GM23248 (cell line): ENCODE measurements around the gene IRS1. TPM values are rescaled to one million over a fixed set of nuclear protein-coding genes. Genes with fewer than 3 reads are reported as not detected.
"Not testable (repeated sequence)": the region's sequence is repeated elsewhere in the genome, so short reads cannot be mapped to it uniquely, and the experiment has no call there.

ENCODE experiments used
- DNase-seq: peaks from one replicate; pipeline ENCODE4 v3.0.0-alpha.2; 2015
- H2AFZ ChIP-seq: fragments of 200-600 bp; sonication (generic); 2 replicates; pipeline ENCODE4 v1.6.1; 2016; ENCODE audit warnings: antibody characterized with exemption
- H3F3A ChIP-seq: fragments of 200-600 bp; sonication (generic); 2 replicates; pipeline ENCODE4 v1.6.1; 2016; ENCODE audit warnings: mild to moderate bottlenecking, antibody characterized with exemption, mixed run types; ENCODE audit not compliant: insufficient read depth
- H3K27ac ChIP-seq: fragments of 200-600 bp; sonication (generic); 2 replicates; pipeline ENCODE4 v1.5.1; 2016; ENCODE audit warnings: mild to moderate bottlenecking
- H3K27me3 ChIP-seq: fragments of 200-600 bp; sonication (generic); replicated peaks from 2 replicates; pipeline ENCODE4 v1.6.1; 2016; ENCODE audit warnings: mild to moderate bottlenecking; ENCODE audit not compliant: insufficient read depth
- H3K36me3 ChIP-seq: fragments of 200-600 bp; sonication (generic); 2 replicates; pipeline ENCODE4 v1.6.1; 2016; ENCODE audit warnings: low read depth, mild to moderate bottlenecking
- H3K4me1 ChIP-seq: fragments of 200-600 bp; sonication (generic); 2 replicates; pipeline ENCODE4 v1.6.1; 2016; ENCODE audit warnings: mild to moderate bottlenecking; ENCODE audit not compliant: insufficient read depth
- H3K4me2 ChIP-seq: fragments of 200-600 bp; sonication (generic); one replicate; pipeline ENCODE4 v1.6.1; 2016; ENCODE audit warnings: mild to moderate bottlenecking; ENCODE audit not compliant: unreplicated experiment
- H3K4me3 ChIP-seq: fragments of 200-600 bp; sonication (generic); 2 replicates; pipeline ENCODE4 v1.5.1; 2016; ENCODE audit warnings: mild to moderate bottlenecking
- H3K79me2 ChIP-seq: fragments of 200-600 bp; sonication (generic); 2 replicates; pipeline ENCODE4 v1.6.1; 2016; ENCODE audit warnings: mild to moderate bottlenecking; ENCODE audit not compliant: insufficient read depth
- H3K9ac ChIP-seq: fragments of 200-600 bp; sonication (generic); 2 replicates; pipeline ENCODE4 v1.6.1; 2016; ENCODE audit warnings: mild to moderate bottlenecking
- H3K9me2 ChIP-seq: fragments of 200-600 bp; sonication (generic); 2 replicates; pipeline ENCODE4 v1.6.1; 2016; ENCODE audit warnings: mixed run types, mild to moderate bottlenecking, moderate library complexity; ENCODE audit not compliant: insufficient read depth
- H3K9me3 ChIP-seq: fragments of 200-600 bp; sonication (generic); one replicate; pipeline ENCODE4 v1.6.1; 2017; ENCODE audit warnings: low read depth
- H4K20me1 ChIP-seq: fragments of 200-600 bp; sonication (generic); 2 replicates; pipeline ENCODE4 v1.6.0; 2016; ENCODE audit not compliant: insufficient read depth
- EZH2 ChIP-seq: fragments of 200-600 bp; sonication (generic); IDR thresholded peaks from 2 replicates; pipeline ENCODE4 v1.6.1; 2018; ENCODE audit warnings: antibody characterized with exemption, mild to moderate bottlenecking; ENCODE audit not compliant: insufficient read depth, poor library complexity, severe bottlenecking
- EZH2phosphoT487 ChIP-seq: fragments of 200-600 bp; sonication (generic); IDR thresholded peaks from 2 replicates; pipeline ENCODE4 v1.6.1; 2018; ENCODE audit warnings: antibody characterized with exemption, moderate library complexity, mild to moderate bottlenecking, low read depth; ENCODE audit not compliant: insufficient read depth
- WGBS, 2 experiments: methylation state at CpG; one replicate each; pipeline ENCODE4 v1.1.6; 2015 to 2017; ENCODE audit warnings: low lambda C conversion rate in 2 of 2, low coverage in 1 of 2; ENCODE audit errors: missing lambda C conversion rate in 2 of 2; 5-methylcytosine and 5-hydroxymethylcytosine counted together
- in situ Hi-C: fragments of 300-500 bp; cut with MboI; formaldehyde crosslinking; loops from 2 replicates; pipeline ENCODE4 v1.15.0; 2020
- polyA plus RNA-seq: library from polyadenylated mRNA; unstranded; fragments of >200 nt; fragmentation: Nextera tagmentation; extraction: Ambion mirVana; gene quantifications from 2 replicates; pipeline ENCODE4 v1.2.1, GENCODE V29; 2016
- total RNA-seq: library from RNA; depleted of rRNA; stranded (reverse); fragments of >200 nt; shearing (Covaris generic); gene quantifications from 2 replicates; pipeline ENCODE4 v1.2.3, GENCODE V29; 2014

Gene IRS1
- total and polyA plus RNA-seq, 2 experiments from 2014 or later, result 8.4 to 18.8 TPM

GRCh38 chr2:226845386-226846116, 45.9 kb upstream of the IRS1 start:
- TF ChIP-seq EZH2 (no peak), EZH2phosphoT487 (no peak)
- no peak overlapping the region for H3K4me2 ChIP-seq
- H2AFZ ChIP-seq, result no peak overlapping the region
- H3F3A ChIP-seq, result no peaks in the 10 kb centered on the region
- H3K27me3 ChIP-seq, result no peaks in the 10 kb centered on the region
- H3K4me3 ChIP-seq, result no peak overlapping the region
- no peaks in the 10 kb centered on the region for H4K20me1 ChIP-seq
- DNase-seq, result no peak
- no peak overlapping the region for H3K27ac ChIP-seq
- no peak overlapping the region for H3K9ac ChIP-seq
- peaks cover 68% of the 10 kb centered on the region for H3K79me2 ChIP-seq
- 0 out of 2 replicates have a peak, but pooled peaks cover 8% of the 10 kb centered on the region for H3K36me3 ChIP-seq
- no peaks in the 10 kb centered on the region for H3K4me1 ChIP-seq
- WGBS, 2 experiments, result 77 to 79% methylated on average over 3 of the region's 3 CpGs
- H3K9me3 ChIP-seq, result no peaks in the 10 kb centered on the region
- no peaks in the 10 kb centered on the region for H3K9me2 ChIP-seq
- in situ Hi-C loops, result no loop called here

GRCh38 chr2:226843001-226843400, 43.4 kb upstream of the IRS1 start:
- H3F3A ChIP-seq, in situ Hi-C loops, H3K9me2 ChIP-seq, H3K4me2 ChIP-seq, H3K27ac ChIP-seq, H3K27me3 ChIP-seq, DNase-seq, H3K36me3 ChIP-seq, H3K9me3 ChIP-seq, H3K9ac ChIP-seq, H3K4me3 ChIP-seq, H4K20me1 ChIP-seq, H2AFZ ChIP-seq: not testable (repeated sequence)
- Histone ChIP-seq H3K79me2 (peaks cover 92% of the 10 kb centered on the region), H3K4me1 (peaks cover 11% of the 10 kb centered on the region)
- 95 to 100% methylated on average over 1 of the region's 1 CpG for WGBS, 2 experiments

- H3K9me3 ChIP-seq, result no peaks in the 10 kb centered on the region
- H3F3A ChIP-seq, result peaks cover 13% of the 10 kb centered on the region
- H3K79me2 ChIP-seq, result peaks cover 80% of the 10 kb centered on the region
- peaks cover 23% of the 10 kb centered on the region for H3K4me1 ChIP-seq
- H4K20me1 ChIP-seq, result no peaks in the 10 kb centered on the region
- H3K27me3 ChIP-seq, result no peaks in the 10 kb centered on the region
- no peak overlapping the region for H2AFZ ChIP-seq
- no peak for DNase-seq
- no peak overlapping the region for H3K27ac ChIP-seq
- no peak overlapping the region for H3K9ac ChIP-seq
- H3K4me2 ChIP-seq, result no peak overlapping the region
- H3K36me3 ChIP-seq, result 0 out of 2 replicates have a peak, but pooled peaks cover 8% of the 10 kb centered on the region
- H3K9me2 ChIP-seq, result no peaks in the 10 kb centered on the region
- TF ChIP-seq EZH2phosphoT487 (no peak), EZH2 (no peak)
- H3K4me3 ChIP-seq, result no peak overlapping the region
- in situ Hi-C loops, result no loop called here
- 91 to 97% methylated on average over 2 of the region's 2 CpGs for WGBS, 2 experiments
Measured at GRCh38 chr2:226839951-226840350, 40.3 kb upstream of the IRS1 start.

- Histone ChIP-seq H3K27ac (no peak overlapping the region), H2AFZ (no peak overlapping the region), H3K27me3 (no peaks in the 10 kb centered on the region), H3K4me3 (no peak overlapping the region), H3K9me3 (no peaks in the 10 kb centered on the region), H3K9me2 (no peaks in the 10 kb centered on the region), H3K36me3 (0 out of 2 replicates have a peak, but pooled peaks cover 8% of the 10 kb centered on the region), H3K79me2 (peaks cover 74% of the 10 kb centered on the region), H3K9ac (no peak overlapping the region), H4K20me1 (no peaks in the 10 kb centered on the region), H3K4me1 (peaks cover 23% of the 10 kb centered on the region), H3F3A (peaks cover 13% of the 10 kb centered on the region), H3K4me2 (no peak overlapping the region)
- WGBS, 2 experiments, result 98% methylated on average over 10 of the region's 10 CpGs
- in situ Hi-C loops, result no loop called here
- no peak for DNase-seq
- TF ChIP-seq EZH2phosphoT487, result no peak
- TF ChIP-seq EZH2, result no peak
Measured at GRCh38 chr2:226839161-226839560, 39.5 kb upstream of the IRS1 start.
